Renal pelvis (tissue), 12 donors: ENCODE results near the gene M6PR. TPM values are rescaled to one million over a fixed set of nuclear protein-coding genes. Genes with fewer than 3 reads are reported as not detected.

Experiments used
- DNase-seq: peaks from one replicate; pipeline ENCODE4 v3.0.0-alpha.2; 2013
- long read RNA-seq, 16 experiments: transcript quantifications; one replicate each; lab custom pipeline, GENCODE V29; 2026
- polyA plus RNA-seq, 3 donors: library from polyadenylated mRNA; unstranded; fragments of 120-200 nt; gene quantifications; one replicate each; pipeline ENCODE4 v1.2.1, GENCODE V29; 2013; ENCODE audit not compliant: insufficient read length in 3 of 3

The M6PR gene
- polyA plus RNA-seq, result 100 to 1,000 TPM; 204 to 212 (median 208) TPM
- long read RNA-seq, donor 1, transcript M6PR-201 (7 exons, 2,756 nt), result major isoform, 30 of 37 reads
- long read RNA-seq, donor 1, partial matches to known transcripts, result 7 of 37 reads
- long read RNA-seq, donor 1, other reads (novel, unspliced or antisense), result 0 of 37 reads
- long read RNA-seq, donor 2, transcript M6PR-201 (7 exons, 2,756 nt), result major isoform, 32 of 44 reads
- long read RNA-seq, donor 2, partial matches to known transcripts, result 11 of 44 reads
- long read RNA-seq, donor 2, other reads (novel, unspliced or antisense), result 0 of 44 reads
- long read RNA-seq, donor 3, transcript M6PR-201 (7 exons, 2,756 nt), result major isoform, 24 of 30 reads
- long read RNA-seq, donor 3, partial matches to known transcripts, result 5 of 30 reads
- long read RNA-seq, donor 3, other reads (novel, unspliced or antisense), result 0 of 30 reads
- long read RNA-seq, donor 4, transcript M6PR-201 (7 exons, 2,756 nt), result major isoform, 27 of 28 reads
- long read RNA-seq, donor 4, partial matches to known transcripts, result 0 of 28 reads
- long read RNA-seq, donor 4, other reads (novel, unspliced or antisense), result 0 of 28 reads
- long read RNA-seq, donor 5, transcript M6PR-201 (7 exons, 2,756 nt), result major isoform, 15 of 15 reads
- long read RNA-seq, donor 5, partial matches to known transcripts, result 0 of 15 reads
- long read RNA-seq, donor 5, other reads (novel, unspliced or antisense), result 0 of 15 reads
- long read RNA-seq, donor 6, transcript M6PR-201 (7 exons, 2,756 nt), result major isoform, 18 of 24 reads
- long read RNA-seq, donor 6, partial matches to known transcripts, result 5 of 24 reads
- long read RNA-seq, donor 6, other reads (novel, unspliced or antisense), result 0 of 24 reads
- long read RNA-seq, donor 7, transcript M6PR-201 (7 exons, 2,756 nt), result major isoform, 41 of 42 reads
- long read RNA-seq, donor 7, partial matches to known transcripts, result 0 of 42 reads
- long read RNA-seq, donor 7, other reads (novel, unspliced or antisense), result 0 of 42 reads
- long read RNA-seq, donor 8, transcript M6PR-201 (7 exons, 2,756 nt), result major isoform, 6 of 6 reads
- long read RNA-seq, donor 8, partial matches to known transcripts, result 0 of 6 reads
- long read RNA-seq, donor 8, other reads (novel, unspliced or antisense), result 0 of 6 reads
- long read RNA-seq, donor 9, transcript M6PR-201 (7 exons, 2,756 nt), result major isoform, 31 of 113 reads
- long read RNA-seq, donor 9, partial matches to known transcripts, result 71 of 113 reads
- long read RNA-seq, donor 9, other reads (novel, unspliced or antisense), result 10 of 113 reads
- long read RNA-seq, donor 10, transcript M6PR-201 (7 exons, 2,756 nt), result major isoform, 13 of 22 reads
- long read RNA-seq, donor 10, partial matches to known transcripts, result 9 of 22 reads
- long read RNA-seq, donor 10, other reads (novel, unspliced or antisense), result 0 of 22 reads
- long read RNA-seq, donor 11, transcript M6PR-201 (7 exons, 2,756 nt), result major isoform, 23 of 23 reads
- long read RNA-seq, donor 11, partial matches to known transcripts, result 0 of 23 reads
- long read RNA-seq, donor 11, other reads (novel, unspliced or antisense), result 0 of 23 reads
- long read RNA-seq, donor 12, transcript M6PR-201 (7 exons, 2,756 nt), result major isoform, 43 of 56 reads
- long read RNA-seq, donor 12, partial matches to known transcripts, result 11 of 56 reads
- long read RNA-seq, donor 12, other reads (novel, unspliced or antisense), result 0 of 56 reads
- long read RNA-seq, donor 13, transcript M6PR-201 (7 exons, 2,756 nt), result major isoform, 22 of 23 reads
- long read RNA-seq, donor 13, partial matches to known transcripts, result 0 of 23 reads
- long read RNA-seq, donor 13, other reads (novel, unspliced or antisense), result 0 of 23 reads
- long read RNA-seq, donor 14, result 0 reads
- long read RNA-seq, donor 15, transcript M6PR-201 (7 exons, 2,756 nt), result major isoform, 23 of 24 reads
- long read RNA-seq, donor 15, partial matches to known transcripts, result 0 of 24 reads
- long read RNA-seq, donor 15, other reads (novel, unspliced or antisense), result 0 of 24 reads
- long read RNA-seq, donor 16, transcript M6PR-201 (7 exons, 2,756 nt), result major isoform, 30 of 30 reads
- long read RNA-seq, donor 16, partial matches to known transcripts, result 0 of 30 reads
- long read RNA-seq, donor 16, other reads (novel, unspliced or antisense), result 0 of 30 reads

- peak; percentile 95 for DNase-seq
Observed at GRCh38 chr12:8949342-8950220, at the start of gene M6PR. M6PR (minus strand) TSS chr12:8949645; CDS start chr12:8946404, 3,241 bp downstream.

DNA sequence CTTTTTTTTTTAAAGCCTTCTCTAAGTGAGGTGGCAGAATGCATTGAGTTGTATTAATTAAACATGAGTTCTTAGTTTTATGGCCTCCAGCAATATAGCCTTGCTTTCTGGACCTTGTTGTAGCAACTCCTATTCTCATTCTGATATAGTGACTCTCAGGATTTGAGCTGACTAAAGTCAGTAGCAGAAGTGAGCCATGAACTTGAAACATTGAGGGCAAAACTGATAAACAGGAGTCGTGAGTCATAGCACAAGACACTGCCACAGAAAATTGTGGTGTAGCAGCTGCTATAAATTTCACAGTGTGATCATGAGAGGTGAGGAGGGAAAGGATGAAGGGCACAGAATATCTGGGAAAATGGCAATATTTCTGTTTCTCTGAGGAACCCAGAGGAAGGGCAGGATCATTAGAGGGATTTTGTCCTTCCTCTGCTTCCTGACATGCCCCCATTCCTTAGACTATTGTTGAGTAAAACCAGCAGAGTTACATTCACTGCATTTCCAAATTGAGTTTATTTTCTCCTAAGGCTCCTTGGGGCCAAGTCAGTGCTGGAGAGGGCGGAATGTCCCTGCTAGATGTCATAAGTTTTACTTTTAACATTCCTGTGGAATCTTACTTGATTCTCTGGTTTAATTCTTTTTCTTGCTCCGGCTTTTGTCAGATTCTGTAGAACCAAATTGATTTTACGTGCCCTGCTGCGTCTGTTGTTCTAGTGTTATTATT, 47.4 kb upstream of the M6PR start:
- no peak for DNase-seq

DNA sequence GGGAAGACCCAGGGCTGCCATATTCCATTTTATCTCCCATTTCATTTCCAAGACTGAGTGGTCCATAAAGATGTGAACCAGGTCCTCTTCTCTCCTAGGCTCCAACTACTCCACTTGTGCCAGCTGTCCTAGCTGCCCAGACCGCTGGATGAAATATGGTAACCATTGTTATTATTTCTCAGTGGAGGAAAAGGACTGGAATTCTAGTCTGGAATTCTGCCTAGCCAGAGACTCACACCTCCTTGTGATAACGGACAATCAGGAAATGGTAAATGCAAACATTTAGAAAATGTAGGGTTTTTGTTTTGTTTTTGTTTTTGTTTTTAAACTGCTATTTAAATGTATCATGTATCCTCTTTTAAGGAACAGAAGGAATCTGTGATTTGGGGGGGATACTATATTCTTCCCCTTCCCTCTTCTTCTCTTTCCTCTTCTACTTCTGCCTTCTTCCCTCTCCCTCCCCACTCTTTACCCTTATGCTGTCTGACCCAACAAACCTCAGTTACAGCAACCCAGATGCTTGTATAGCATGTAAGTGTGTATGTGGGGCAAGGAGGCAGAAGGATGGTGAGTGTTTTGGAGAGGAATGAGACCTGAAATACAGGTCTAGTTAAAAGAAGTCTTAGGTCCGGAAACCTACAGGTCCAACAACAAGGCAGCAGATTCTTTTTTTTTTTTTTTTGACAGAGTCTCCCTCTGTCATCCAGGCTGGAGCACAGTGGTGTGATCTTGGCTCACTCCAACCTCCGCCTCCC, 45.8 kb upstream of the M6PR start:
- DNase-seq, result no peak

DNA sequence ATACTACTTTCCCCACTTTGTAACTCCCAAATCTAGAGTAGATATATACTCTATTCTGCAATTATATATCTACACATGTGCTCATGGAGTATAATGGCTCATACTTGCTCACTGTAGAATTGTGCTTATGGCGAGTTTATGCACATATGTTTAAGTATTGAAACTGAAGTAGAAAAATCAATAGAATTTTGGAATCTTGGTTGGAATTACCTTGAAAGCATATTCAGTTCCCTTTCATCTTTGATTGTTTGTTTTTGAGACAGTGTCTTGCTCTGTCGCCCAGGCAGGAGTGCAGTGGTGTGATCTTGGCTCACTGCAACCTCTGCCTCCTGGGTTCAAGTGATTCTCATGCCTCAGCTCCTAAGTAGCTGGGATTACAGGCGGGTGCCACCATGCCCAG, 44.4 kb upstream of the M6PR start:
- DNase-seq, result no peak

DNA sequence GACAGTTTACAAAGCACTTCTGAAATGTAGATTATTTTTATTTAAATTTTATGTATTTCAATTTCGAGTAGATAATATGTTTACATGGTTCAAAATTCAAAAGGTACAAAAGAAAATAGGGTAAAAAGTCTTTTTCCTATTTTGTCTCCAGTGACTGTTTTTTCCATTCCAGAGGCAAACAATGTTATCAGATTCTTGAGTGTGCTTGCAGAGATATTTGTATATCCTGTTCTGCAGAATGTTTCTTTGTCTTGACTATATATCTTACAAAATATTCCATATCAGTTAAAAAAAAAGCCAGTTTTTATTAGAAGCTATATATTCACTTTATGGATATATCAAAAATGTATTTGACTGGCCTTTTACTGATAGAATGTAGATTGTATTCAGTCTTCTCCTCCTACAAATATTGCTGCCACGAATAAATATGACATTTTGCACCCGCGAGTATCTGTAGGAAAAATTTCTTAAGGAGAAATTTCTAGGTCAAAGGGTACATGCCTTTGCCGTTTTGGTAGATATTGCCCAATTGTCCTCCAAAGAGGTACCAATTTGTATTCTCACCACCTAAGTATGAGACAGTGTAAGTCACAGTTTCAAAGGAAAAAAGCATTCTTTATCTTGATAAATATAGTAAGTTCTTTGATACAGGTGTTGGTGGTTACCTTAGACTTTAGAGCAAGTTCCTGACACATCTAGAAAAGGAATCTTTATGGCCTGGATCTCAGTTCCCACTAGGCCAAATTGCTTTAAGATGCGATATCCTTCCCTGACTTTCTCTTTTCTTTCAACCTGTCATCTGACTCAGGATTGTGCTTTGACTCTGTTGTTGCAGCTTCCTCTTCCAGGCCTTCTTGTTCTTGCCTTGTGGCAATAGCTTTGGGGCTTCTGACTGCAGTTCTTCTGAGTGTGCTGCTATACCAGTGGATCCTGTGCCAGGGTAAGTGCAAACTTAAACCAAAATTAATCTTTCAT, 42.2 kb upstream of the M6PR start:
- DNase-seq, result no peak

DNA sequence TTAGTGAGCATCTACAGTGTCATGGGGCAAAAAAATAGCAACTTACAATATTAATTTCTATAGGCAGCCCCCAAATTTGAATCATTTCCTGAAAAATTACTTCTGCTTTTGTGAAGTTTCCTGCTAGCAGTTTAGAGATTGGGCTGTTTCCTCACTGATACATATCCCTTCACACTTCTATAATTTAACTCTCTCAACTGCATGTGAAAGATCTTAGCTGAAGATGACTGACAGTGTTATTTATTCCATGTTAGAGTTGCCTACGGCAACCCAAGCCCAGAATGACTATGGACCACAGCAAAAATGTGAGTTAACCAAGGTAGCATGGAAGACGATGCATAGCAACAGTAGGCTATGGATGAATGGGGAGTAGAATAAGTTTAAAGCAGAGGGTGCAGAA, 40.0 kb upstream of the M6PR start, which contains the start of gene KLRG1:
KLRG1 (plus strand) TSS at position 134 of the 400 bp plus-strand sequence; CDS start at position 224, 90 bp downstream.
- DNase-seq, result no peak

DNA sequence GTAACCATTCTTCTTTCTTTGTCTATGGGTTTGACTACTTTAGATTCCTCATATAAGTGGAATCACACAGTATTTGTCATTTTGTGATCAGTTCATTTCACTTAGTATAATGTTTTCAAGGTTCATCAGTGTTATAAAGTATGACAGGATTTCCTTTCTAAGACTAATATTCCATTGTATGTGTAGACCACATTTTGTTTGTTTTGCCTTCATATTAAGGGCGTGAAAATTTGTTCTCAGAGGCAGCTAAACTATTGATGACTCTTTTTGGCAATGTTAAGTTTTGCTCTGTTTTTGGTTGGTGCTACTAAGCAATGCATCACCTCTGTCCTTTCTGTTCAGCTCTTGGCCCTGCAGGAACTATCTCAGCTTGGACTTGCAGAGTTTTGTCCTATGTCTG, 38.2 kb upstream of the M6PR start:
- DNase-seq, result no peak

DNA sequence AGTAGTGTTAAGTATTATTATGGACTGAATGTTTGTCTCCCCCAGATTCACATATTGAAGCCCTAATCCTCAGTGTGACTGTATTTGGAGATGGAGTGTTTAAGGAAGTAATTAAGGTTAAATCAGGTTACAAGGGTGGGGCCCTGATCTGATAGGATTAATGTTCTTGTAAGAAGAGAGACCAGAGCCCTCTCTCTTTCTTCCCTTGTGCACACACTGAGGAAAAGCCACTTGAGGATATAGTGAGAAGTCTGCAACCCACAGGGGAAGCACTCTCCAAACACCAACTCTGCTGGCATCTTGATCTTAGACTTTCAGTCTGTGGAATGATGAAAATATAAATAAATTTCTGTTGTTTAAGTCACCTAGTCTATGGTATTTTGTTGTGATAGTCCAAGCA, 37.7 kb upstream of the M6PR start:
- no peak for DNase-seq

- DNase-seq, result no peak
Observed at GRCh38 chr12:8985213-8985754, 35.8 kb upstream of the M6PR start.

DNA sequence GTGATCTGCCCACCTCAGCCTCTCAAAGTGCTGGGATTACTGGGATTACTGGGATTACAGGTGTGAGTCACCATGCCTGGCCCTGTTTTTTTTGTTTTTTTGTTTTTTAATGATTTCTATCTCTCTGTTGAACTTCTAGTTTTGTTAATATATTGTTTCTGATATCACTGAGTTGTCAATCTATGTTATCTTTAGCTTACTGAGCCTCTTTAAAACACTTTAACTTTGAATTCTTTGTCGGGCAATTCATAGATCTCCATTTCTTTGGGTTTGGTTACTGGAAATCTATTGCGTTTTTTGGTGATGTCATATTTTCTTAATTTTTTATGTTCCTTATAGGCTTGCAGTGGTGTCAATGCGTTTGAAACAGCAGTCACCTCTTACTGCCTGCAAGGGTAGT, 30.7 kb upstream of the M6PR start:
- no peak for DNase-seq

DNA sequence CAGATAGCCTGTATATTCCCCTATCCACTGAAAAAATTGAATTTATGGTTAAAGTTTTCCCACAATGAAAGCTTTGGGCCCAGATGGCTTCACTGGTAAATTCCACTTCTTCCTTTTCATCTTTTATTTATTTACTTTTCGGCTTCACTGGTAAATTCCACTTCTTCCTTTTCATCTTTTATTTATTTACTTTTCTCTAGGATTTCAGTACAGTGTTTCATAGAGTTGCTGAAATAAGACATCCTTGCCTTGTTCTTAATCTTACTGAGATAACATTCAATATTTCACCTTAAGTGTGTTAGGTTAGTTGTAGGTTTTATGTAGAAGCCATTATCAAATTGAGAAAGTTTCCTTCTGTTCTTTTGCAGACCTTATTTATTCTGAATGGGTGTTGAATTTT, 21.0 kb upstream of the M6PR start:
- no peak for DNase-seq

DNA sequence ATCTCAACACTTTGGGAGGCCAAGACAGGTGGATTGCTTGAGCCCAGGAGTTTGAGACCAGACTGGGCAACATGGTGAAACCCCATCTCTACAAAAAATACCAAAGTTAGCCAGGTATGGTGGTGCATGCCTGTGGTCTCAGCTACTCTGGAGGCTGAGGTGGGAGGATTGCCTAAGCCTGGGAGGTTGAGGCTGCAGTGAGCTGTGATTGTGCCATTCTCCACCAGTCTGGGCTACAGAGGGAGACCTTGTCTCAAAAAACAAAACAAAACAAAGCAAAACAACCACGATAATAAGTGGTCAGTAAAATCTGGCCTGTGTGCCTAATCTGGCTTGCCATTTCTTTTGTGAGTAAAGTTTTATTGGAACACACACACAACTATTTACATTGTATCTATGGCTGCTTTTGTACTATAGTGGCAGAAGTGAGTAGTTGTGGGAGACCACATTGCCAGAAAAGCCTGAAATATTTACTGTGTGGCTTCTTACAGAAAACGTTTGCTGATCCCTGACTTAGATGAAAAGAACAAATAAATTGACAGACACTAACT, 20.5 kb upstream of the M6PR start:
- DNase-seq, result no peak

- DNase-seq, result no peak
Observed at GRCh38 chr12:8968761-8969160, 19.3 kb upstream of the M6PR start.

DNA sequence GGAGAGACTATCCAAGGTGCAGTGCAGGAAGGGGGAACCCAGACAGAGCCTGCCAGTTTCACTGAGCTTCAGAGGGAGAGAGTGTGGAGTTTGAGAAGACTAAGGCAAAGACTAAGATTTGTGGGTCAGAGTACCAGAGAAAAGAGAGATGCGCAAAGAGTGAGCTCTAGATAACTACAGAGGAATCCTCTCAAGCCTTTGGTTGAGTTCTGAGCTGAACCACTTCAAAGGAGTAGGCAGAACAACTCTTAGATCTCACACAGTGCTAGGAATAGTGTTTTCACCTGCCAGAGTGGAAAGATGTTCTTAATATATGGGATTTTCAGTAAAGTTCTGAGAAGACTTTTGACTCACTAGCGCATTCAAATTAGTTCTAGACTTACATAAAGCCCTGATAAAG, 10.7 kb upstream of the M6PR start:
- DNase-seq, result no peak

DNA sequence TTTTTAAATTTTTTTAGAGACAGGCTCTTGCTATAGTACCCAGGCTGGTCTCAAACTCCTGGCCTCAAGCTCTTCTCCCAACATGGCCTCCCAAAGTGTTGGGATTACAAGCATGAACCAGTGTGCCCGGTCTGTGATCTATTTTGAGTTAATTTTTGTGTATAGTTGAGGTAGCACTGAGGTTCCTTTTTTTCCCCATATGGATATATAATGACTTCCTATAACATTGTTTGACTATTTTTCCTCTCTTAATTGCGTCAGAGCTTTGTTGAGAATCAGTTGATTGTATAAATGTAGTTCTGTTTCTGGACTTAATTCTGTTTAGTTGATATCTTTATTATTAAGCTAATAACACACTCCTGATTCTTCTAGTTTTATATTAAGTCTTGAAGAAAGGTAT, 8.6 kb upstream of the M6PR start:
- no peak for DNase-seq

DNA sequence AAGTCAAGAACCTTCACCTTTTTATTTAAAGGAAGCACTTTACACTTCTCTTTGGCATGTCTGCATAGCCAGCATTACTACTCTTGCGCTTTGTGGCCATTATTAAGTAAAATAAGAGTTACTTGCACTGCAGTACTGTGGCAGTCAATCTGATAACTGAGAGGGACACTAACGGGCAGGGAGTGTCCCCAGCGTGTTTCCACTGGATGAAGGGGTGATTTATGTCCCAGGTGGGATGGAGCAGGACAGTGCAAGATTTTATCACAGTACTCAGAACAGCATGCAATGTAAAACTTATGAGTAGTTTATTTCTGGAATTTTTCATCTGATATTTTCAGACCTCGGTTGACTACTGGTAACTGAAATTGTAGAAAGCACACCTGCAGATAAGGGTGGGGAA, 8.1 kb upstream of the M6PR start:
- no peak for DNase-seq
